ENCODE results near the gene THSD7A. TPM values are rescaled to one million over a fixed set of nuclear protein-coding genes. Genes with fewer than 3 reads are reported as not detected.

THSD7A gene
- total and polyA plus RNA-seq, 7 donors: 0.06 to 1.4 (median 0.21) TPM

DNA sequence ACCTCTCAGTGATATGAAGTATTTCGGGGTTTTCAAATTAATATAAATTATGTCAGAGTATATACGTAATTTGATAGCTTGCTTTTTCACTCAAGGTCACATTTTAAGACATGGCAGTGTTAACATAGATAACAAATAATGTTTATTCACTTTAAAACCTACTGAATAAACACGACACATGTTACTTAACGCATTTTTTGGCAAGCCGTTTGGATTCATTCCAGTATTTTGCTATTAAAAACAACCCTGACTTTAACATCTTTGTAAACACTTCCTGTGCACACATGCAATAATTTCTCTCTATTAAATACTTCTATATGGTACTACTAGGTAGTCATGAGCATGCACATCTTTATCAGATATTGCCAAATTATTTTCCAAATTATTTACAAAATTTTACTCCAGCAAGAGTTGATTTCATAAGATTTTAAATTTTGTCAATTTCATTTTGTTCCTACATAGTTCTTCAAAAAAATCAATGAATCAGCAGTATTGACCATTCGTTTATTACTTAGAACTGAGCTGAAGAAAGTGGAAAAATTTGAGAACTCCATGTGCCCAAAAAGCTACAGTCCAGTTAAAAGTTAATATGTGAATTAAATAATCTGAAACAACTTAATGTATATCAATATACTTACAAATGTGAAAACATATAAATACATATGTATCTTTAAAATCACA, 26.8 kb upstream of the THSD7A start:
- H3K27ac ChIP-seq: no peak overlapping the region
- no peak for ATAC-seq
- no peaks in the 10 kb centered on the region for H3K36me3 ChIP-seq (ENCODE audit: insufficient read depth in 1 of 2, low read depth in 1 of 2)
- no peak for DNase-seq
- no peaks in the 10 kb centered on the region for H3K4me1 ChIP-seq
- TF ChIP-seq, protein P1, sequence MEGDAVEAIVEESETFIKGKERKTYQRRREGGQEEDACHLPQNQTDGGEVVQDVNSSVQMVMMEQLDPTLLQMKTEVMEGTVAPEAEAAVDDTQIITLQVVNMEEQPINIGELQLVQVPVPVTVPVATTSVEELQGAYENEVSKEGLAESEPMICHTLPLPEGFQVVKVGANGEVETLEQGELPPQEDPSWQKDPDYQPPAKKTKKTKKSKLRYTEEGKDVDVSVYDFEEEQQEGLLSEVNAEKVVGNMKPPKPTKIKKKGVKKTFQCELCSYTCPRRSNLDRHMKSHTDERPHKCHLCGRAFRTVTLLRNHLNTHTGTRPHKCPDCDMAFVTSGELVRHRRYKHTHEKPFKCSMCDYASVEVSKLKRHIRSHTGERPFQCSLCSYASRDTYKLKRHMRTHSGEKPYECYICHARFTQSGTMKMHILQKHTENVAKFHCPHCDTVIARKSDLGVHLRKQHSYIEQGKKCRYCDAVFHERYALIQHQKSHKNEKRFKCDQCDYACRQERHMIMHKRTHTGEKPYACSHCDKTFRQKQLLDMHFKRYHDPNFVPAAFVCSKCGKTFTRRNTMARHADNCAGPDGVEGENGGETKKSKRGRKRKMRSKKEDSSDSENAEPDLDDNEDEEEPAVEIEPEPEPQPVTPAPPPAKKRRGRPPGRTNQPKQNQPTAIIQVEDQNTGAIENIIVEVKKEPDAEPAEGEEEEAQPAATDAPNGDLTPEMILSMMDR (IDR thresholded peaks at IDR 0.05): no peak
- H3K4me3 ChIP-seq: no peak overlapping the region
- intact Hi-C loops (cut with DNase I): no loop called here
- no peaks in the 10 kb centered on the region for H3K9me3 ChIP-seq
- H3K27me3 ChIP-seq (ENCODE audit: insufficient read depth in 3 of 3, low read length in 2 of 3): no peaks in the 10 kb centered on the region
- 49 to 54% (median 52%) methylated on average over 6 of the region's 6 CpGs for WGBS, 3 donors

DNA sequence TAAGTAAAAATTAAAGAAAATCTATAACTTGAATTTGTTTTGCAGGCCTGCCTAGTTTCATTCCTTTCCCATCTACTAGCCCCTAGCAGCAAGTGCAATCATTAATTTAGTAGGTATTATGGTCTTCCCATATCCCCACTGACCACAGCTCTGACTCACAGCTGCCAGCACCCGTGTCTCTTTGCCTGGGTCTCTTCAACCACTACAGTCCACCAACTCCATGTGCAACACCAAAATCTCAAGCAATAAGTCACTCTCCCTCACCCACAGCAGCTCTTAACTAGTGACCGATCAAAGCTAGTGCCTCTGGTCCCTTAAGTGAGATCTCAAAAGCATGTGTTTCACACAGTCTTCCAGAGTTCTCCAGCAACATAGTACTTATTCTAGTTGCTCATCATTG, 26.0 kb upstream of the THSD7A start:
- WGBS, 3 donors: 80 to 85% (median 84%) methylated on average over 2 of the region's 2 CpGs
- ATAC-seq (no peak), DNase-seq (no peak)
- intact Hi-C loops (cut with DNase I): no loop called here
- TF ChIP-seq, protein P1 (IDR thresholded peaks at IDR 0.05): no peak
- no peak overlapping the region for H3K27ac ChIP-seq
- H3K4me3 ChIP-seq: no peak overlapping the region
- H3K4me1 ChIP-seq: no peaks in the 10 kb centered on the region
- no peaks in the 10 kb centered on the region for H3K27me3 ChIP-seq (ENCODE audit: insufficient read depth in 3 of 3, low read length in 2 of 3)
- no peaks in the 10 kb centered on the region for H3K36me3 ChIP-seq (ENCODE audit: insufficient read depth in 1 of 2, low read depth in 1 of 2)
- no peaks in the 10 kb centered on the region for H3K9me3 ChIP-seq

DNA sequence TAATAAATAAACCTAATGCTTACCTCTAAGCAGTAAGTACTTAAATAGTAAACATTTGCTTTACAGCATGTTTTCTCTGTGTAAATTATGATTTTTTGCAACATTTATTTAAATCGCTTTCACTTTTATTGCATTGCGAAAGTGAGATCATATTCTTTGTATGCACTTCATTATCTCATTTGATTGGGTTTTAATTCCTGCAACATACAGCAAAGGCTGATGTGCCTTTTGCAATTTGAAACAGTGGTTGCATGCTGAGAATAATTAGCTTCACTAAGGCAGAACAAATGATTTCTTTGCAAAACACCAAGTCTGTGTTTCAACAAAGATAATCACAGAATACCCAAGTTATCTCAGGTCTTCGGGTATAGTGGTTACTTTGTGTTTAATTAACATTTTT, 16.3 kb upstream of the THSD7A start:
- no peak overlapping the region for H3K4me3 ChIP-seq
- ATAC-seq (no peak), DNase-seq (no peak)
- TF ChIP-seq, protein P1 (IDR thresholded peaks at IDR 0.05): no peak
- no peaks in the 10 kb centered on the region for H3K4me1 ChIP-seq
- H3K9me3 ChIP-seq: no peaks in the 10 kb centered on the region
- WGBS, 3 donors: 62 to 83% (median 72%) methylated on average over 3 of the region's 3 CpGs
- peaks cover 0 to 2% (median 0%) of the 10 kb centered on the region in 3 donors for H3K27me3 ChIP-seq (ENCODE audit: insufficient read depth in 3 of 3, low read length in 2 of 3)
- no peaks in the 10 kb centered on the region for H3K36me3 ChIP-seq (ENCODE audit: insufficient read depth in 1 of 2, low read depth in 1 of 2)
- intact Hi-C loops (cut with DNase I): no loop called here
- H3K27ac ChIP-seq: no peak overlapping the region

DNA sequence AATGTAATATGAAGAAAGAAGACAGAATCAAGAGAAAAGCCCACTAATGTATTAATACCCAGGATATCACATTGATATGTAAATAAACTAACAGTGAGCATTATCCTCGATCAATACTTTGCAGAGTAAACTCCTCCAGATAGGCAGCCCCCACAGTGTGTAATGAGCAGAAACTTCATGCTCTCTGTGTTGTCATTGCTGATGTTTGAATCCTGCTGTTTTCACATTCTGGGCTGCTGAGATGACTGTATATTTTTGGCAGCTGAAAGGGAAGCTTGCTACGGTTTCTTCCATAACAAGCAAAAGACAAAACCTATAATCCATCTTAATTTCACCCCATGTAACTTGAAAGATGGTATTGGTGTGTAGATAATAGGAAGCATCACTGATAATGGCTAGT, 15.3 kb upstream of the THSD7A start:
- DNase-seq: no peak
- Histone ChIP-seq H3K4me3 (no peak overlapping the region), H3K27ac (no peak overlapping the region), H3K9me3 (no peaks in the 10 kb centered on the region), H3K4me1 (no peaks in the 10 kb centered on the region), H3K36me3 (ENCODE audit: insufficient read depth in 1 of 2, low read depth in 1 of 2) (no peaks in the 10 kb centered on the region), H3K27me3 (ENCODE audit: insufficient read depth in 3 of 3, low read length in 2 of 3) (peaks cover 0 to 2% (median 0%) of the 10 kb centered on the region in 3 donors)
- WGBS, 3 donors: 14 to 38% (median 21%) methylated on average over 2 of the region's 2 CpGs
- TF ChIP-seq, protein P1 (IDR thresholded peaks at IDR 0.05): no peak
- intact Hi-C loops (cut with DNase I): no loop called here
- no peak for ATAC-seq

Data from psoas muscle (tissue), 8 donors.